A172 (cell line): ENCODE results near the gene ASCL2. TPM values are rescaled to one million over a fixed set of nuclear protein-coding genes. Genes with fewer than 3 reads are reported as not detected.
"Not testable (repeated sequence)": the region's sequence is repeated elsewhere in the genome, so short reads cannot be mapped to it uniquely, and the experiment has no call there.

Source experiments
- DNase-seq: peaks from one replicate; pipeline ENCODE4 v3.0.0-alpha.2; 2015; ENCODE audit warnings: low spot score
- total RNA-seq: library from RNA; depleted of rRNA; stranded (reverse); fragments of >200 nt; shearing (Covaris generic); gene quantifications from 2 replicates; pipeline ENCODE4 v1.2.3, GENCODE V29; 2014

ASCL2 gene
- total RNA-seq, 1 experiment from 2014 or later: not detected

- DNase-seq: no peak
Measured at GRCh38 chr11:2260491-2261364, 9.7 kb downstream of the ASCL2 start.

- DNase-seq: no peak
Measured at GRCh38 chr11:2259897-2260451, 10.4 kb downstream of the ASCL2 start.

- DNase-seq: no peak
Measured at GRCh38 chr11:2259466-2259830, 10.9 kb downstream of the ASCL2 start.

- DNase-seq: no peak
Measured at GRCh38 chr11:2258501-2259465, 11.6 kb downstream of the ASCL2 start.

- no peak for DNase-seq
Measured at GRCh38 chr11:2256951-2257700, 13.3 kb downstream of the ASCL2 start.

GRCh38 chr11:2256293-2256913 lies 14.0 kb downstream of the ASCL2 start:
- DNase-seq: no peak

- DNase-seq: no peak
Measured at GRCh38 chr11:2252018-2252417, 18.4 kb downstream of the ASCL2 start.

- DNase-seq: no peak
Measured at GRCh38 chr11:2251138-2251537, 19.2 kb downstream of the ASCL2 start.

GRCh38 chr11:2250485-2250884 lies 19.9 kb downstream of the ASCL2 start:
- no peak for DNase-seq

GRCh38 chr11:2250041-2250440 lies 20.3 kb downstream of the ASCL2 start:
- DNase-seq: no peak

- DNase-seq: no peak
Measured at GRCh38 chr11:2249189-2249916, 21.0 kb downstream of the ASCL2 start.

- DNase-seq: no peak
Measured at GRCh38 chr11:2248762-2249161, 21.6 kb downstream of the ASCL2 start.

- no peak for DNase-seq
Measured at GRCh38 chr11:2248242-2248641, 22.1 kb downstream of the ASCL2 start.

- no peak for DNase-seq
Measured at GRCh38 chr11:2247496-2247895, 22.9 kb downstream of the ASCL2 start.

- DNase-seq: no peak
Measured at GRCh38 chr11:2240834-2241233, 29.6 kb downstream of the ASCL2 start.

- DNase-seq: no peak
Measured at GRCh38 chr11:2237457-2238238, 32.7 kb downstream of the ASCL2 start.

GRCh38 chr11:2236381-2237134 lies 33.8 kb downstream of the ASCL2 start:
- not testable (repeated sequence) for DNase-seq

GRCh38 chr11:2235588-2236326 lies 34.6 kb downstream of the ASCL2 start:
- no peak for DNase-seq
